ENCODE measurements around the gene PUS3.

The PUS3 gene

DNA sequence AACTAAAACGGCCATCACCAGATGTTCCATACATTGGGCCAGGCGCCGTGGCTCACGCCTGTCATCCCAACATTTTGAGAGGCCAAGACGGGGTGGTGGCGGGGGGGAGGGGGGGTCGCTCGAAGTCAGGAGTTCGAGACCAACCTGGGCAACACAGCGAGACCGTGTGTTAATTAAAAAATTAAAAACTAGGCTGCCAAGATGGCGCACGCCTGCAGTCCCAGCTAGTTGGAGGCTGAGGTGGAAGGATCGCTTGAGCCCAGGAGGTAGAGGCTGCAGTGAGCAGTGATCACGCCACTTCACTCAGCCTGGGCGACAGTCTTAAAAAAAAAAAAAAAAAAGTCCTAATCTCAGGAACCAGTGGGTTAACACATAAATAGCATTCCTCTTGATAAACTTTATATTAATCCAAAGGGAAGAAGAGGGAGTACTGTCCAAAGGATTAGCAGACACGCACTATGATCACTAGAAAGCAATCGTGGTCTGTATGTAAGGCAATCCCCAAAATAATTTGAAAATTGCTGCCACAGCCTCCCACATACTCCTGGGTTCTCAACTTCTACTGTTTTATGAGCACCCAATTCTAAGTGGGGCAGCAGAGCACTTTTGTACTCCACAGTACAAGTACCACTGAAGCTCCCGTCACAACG, 604 bp downstream of the PUS3 start:
- Histone ChIP-seq H3K79me1 (ENCODE audit: low read depth, low read length) (no peaks in the 10 kb centered on the region), H2BK5ac (ENCODE audit: low read length) (no peak overlapping the region), H4K8ac (ENCODE audit: low read depth, low read length) (no peak overlapping the region), H3K36me3 (replicated peaks in 1 of 2; ENCODE audit: control insufficient read depth in 2 of 2, insufficient read depth in 2 of 2, low read length in 2 of 2) (peaks cover 5 to 12% of the 10 kb centered on the region in 2 donors), H2BK120ac (ENCODE audit: low read depth, low read length) (no peak overlapping the region), H2BK15ac (ENCODE audit: low read length) (no peak overlapping the region), H3K23ac (ENCODE audit: low read depth, low read length, poor library complexity) (no peak overlapping the region), H3K27me3 (ENCODE audit: control insufficient read depth in 3 of 3, insufficient read depth in 3 of 3, low read depth in 1 of 3, low read length in 3 of 3) (peaks cover 3 to 9% (median 5%) of the 10 kb centered on the region in 3 experiments), H3K4ac (ENCODE audit: low read length) (no peak overlapping the region), H3K9ac (ENCODE audit: low read depth, low read length, poor library complexity) (no peak overlapping the region), H3K14ac (ENCODE audit: low read length) (no peak overlapping the region), H3K4me1 (ENCODE audit: control insufficient read depth in 2 of 2, insufficient read depth in 1 of 2, low read depth in 1 of 2, low read length in 2 of 2) (peaks cover 2 to 7% of the 10 kb centered on the region in 2 donors), H2AFZ (ENCODE audit: low read length) (peak overlapping the region; percentile 86), H2BK12ac (ENCODE audit: low read length) (no peak overlapping the region), H3K4me2 (ENCODE audit: insufficient read depth, low read length, poor library complexity, severe bottlenecking) (peak overlapping the region; percentile 54), H2AK5ac (ENCODE audit: low read depth, low read length) (no peak overlapping the region), H3K9me3 (replicated peaks in 1 of 2; ENCODE audit: control insufficient read depth in 2 of 2, insufficient read depth in 1 of 2, low read depth in 1 of 2, low read length in 2 of 2) (peaks cover 5 to 7% of the 10 kb centered on the region in 2 donors), H3K18ac (ENCODE audit: low read length) (no peak overlapping the region), H3K4me3 (ENCODE audit: low read length in 2 of 2) (peak overlapping the region; percentile 62 to 91), H3K27ac (replicated peaks; ENCODE audit: low read length) (no peak overlapping the region), H4K91ac (ENCODE audit: low read depth, low read length, poor library complexity) (no peak overlapping the region)
- whole genome bisulfite sequencing, 2 donors (ENCODE audit: extremely low coverage in 2 of 2, insufficient read length in 2 of 2, insufficient replicate concordance in 1 of 2) = no CpG with 5 or more reads among the region's 20 CpGs
- DNase-seq (ENCODE audit: low spot score) = no peak

GRCh38 chr11:125901872-125902271, 1.1 kb downstream of the PUS3 start:
- WGBS, 2 donors (ENCODE audit: extremely low coverage in 2 of 2, insufficient read length in 2 of 2, insufficient replicate concordance in 1 of 2) = no CpG with 5 or more reads among the region's 6 CpGs
- Histone ChIP-seq H2BK5ac (ENCODE audit: low read length) (no peak overlapping the region), H3K4me3 (ENCODE audit: low read length in 2 of 2) (peak overlapping the region in 1 of 2 donors; percentile 62), H2BK15ac (ENCODE audit: low read length) (no peak overlapping the region), H3K9ac (ENCODE audit: low read depth, low read length, poor library complexity) (no peak overlapping the region), H3K18ac (ENCODE audit: low read length) (no peak overlapping the region), H3K27ac (replicated peaks; ENCODE audit: low read length) (no peak overlapping the region), H2BK120ac (ENCODE audit: low read depth, low read length) (no peak overlapping the region), H3K23ac (ENCODE audit: low read depth, low read length, poor library complexity) (no peak overlapping the region), H3K14ac (ENCODE audit: low read length) (no peak overlapping the region), H2BK12ac (ENCODE audit: low read length) (no peak overlapping the region), H3K9me3 (replicated peaks in 1 of 2; ENCODE audit: control insufficient read depth in 2 of 2, insufficient read depth in 1 of 2, low read depth in 1 of 2, low read length in 2 of 2) (peaks cover 5 to 7% of the 10 kb centered on the region in 2 donors), H3K4ac (ENCODE audit: low read length) (no peak overlapping the region), H3K27me3 (ENCODE audit: control insufficient read depth in 3 of 3, insufficient read depth in 3 of 3, low read depth in 1 of 3, low read length in 3 of 3) (peaks cover 3 to 9% (median 5%) of the 10 kb centered on the region in 3 experiments), H4K8ac (ENCODE audit: low read depth, low read length) (no peak overlapping the region), H2AK5ac (ENCODE audit: low read depth, low read length) (no peak overlapping the region), H3K4me2 (ENCODE audit: insufficient read depth, low read length, poor library complexity, severe bottlenecking) (no peak overlapping the region), H3K79me1 (ENCODE audit: low read depth, low read length) (no peaks in the 10 kb centered on the region), H4K91ac (ENCODE audit: low read depth, low read length, poor library complexity) (no peak overlapping the region), H2AFZ (ENCODE audit: low read length) (no peak overlapping the region), H3K36me3 (replicated peaks in 1 of 2; ENCODE audit: control insufficient read depth in 2 of 2, insufficient read depth in 2 of 2, low read length in 2 of 2) (peaks cover 5 to 12% of the 10 kb centered on the region in 2 donors), H3K4me1 (ENCODE audit: control insufficient read depth in 2 of 2, insufficient read depth in 1 of 2, low read depth in 1 of 2, low read length in 2 of 2) (peaks cover 2 to 7% of the 10 kb centered on the region in 2 donors)
- no peak for DNase-seq (ENCODE audit: low spot score)

DNA sequence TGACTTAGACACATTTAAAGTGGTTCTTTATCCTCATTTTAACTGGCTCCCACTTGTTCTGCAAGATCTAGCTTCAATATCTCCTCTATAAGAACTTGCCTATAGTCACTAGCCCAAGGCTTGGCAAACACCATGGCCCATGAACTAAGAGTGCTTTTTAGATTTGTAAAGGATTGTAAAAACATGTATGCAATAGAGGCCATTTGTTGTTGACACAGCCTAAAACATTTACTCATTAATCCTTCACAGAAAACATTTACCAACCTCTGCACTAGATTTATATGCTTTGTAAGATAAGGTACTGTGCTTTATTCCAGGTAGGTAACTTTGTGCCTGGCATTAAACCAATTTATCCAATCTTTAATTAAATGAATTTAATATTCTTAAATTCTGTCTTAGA, 10.0 kb downstream of the PUS3 start:
- Histone ChIP-seq H3K27me3 (ENCODE audit: control insufficient read depth in 3 of 3, insufficient read depth in 3 of 3, low read depth in 1 of 3, low read length in 3 of 3) (no peaks in the 10 kb centered on the region), H2BK120ac (ENCODE audit: low read depth, low read length) (no peak overlapping the region), H3K9me3 (replicated peaks in 1 of 2; ENCODE audit: control insufficient read depth in 2 of 2, insufficient read depth in 1 of 2, low read depth in 1 of 2, low read length in 2 of 2) (peaks cover 0 to 2% of the 10 kb centered on the region in 2 donors), H2BK15ac (ENCODE audit: low read length) (no peak overlapping the region), H2BK12ac (ENCODE audit: low read length) (no peak overlapping the region), H3K18ac (ENCODE audit: low read length) (no peak overlapping the region), H3K23ac (ENCODE audit: low read depth, low read length, poor library complexity) (no peak overlapping the region), H4K91ac (ENCODE audit: low read depth, low read length, poor library complexity) (no peak overlapping the region), H3K36me3 (replicated peaks in 1 of 2; ENCODE audit: control insufficient read depth in 2 of 2, insufficient read depth in 2 of 2, low read length in 2 of 2) (peaks cover 9 to 40% of the 10 kb centered on the region in 2 donors), H2AFZ (ENCODE audit: low read length) (no peak overlapping the region), H3K79me1 (ENCODE audit: low read depth, low read length) (no peaks in the 10 kb centered on the region), H2AK5ac (ENCODE audit: low read depth, low read length) (no peak overlapping the region), H3K27ac (replicated peaks; ENCODE audit: low read length) (no peak overlapping the region), H3K4me3 (ENCODE audit: low read length in 2 of 2) (no peak overlapping the region), H3K4me2 (ENCODE audit: insufficient read depth, low read length, poor library complexity, severe bottlenecking) (no peak overlapping the region), H3K4me1 (ENCODE audit: control insufficient read depth in 2 of 2, insufficient read depth in 1 of 2, low read depth in 1 of 2, low read length in 2 of 2) (no peaks in the 10 kb centered on the region), H3K9ac (ENCODE audit: low read depth, low read length, poor library complexity) (no peak overlapping the region), H3K4ac (ENCODE audit: low read length) (no peak overlapping the region), H4K8ac (ENCODE audit: low read depth, low read length) (no peak overlapping the region), H2BK5ac (ENCODE audit: low read length) (no peak overlapping the region), H3K14ac (ENCODE audit: low read length) (no peak overlapping the region)
- DNase-seq (ENCODE audit: low spot score) = no peak

DNA sequence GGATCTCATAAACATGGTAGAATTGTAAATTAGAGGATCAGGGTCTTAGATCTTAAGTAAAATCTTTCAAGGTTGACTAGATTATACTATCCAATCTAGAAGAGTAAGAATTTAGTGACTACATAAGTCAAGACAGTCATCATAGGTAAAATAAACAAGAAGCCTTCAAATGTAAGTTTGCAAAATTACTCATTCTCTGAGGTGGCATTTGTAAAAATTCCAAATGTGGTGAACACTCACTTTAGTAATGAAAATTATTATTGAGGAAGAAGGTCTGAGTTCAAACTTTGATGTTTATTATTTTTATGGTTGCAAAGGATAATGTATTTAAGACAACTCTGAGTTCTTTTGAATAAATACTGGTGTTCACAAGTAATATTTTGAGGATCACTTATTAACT, 10.9 kb downstream of the PUS3 start:
- Histone ChIP-seq H2BK15ac (ENCODE audit: low read length) (no peak overlapping the region), H3K4me2 (ENCODE audit: insufficient read depth, low read length, poor library complexity, severe bottlenecking) (no peak overlapping the region), H3K79me1 (ENCODE audit: low read depth, low read length) (no peaks in the 10 kb centered on the region), H2AK5ac (ENCODE audit: low read depth, low read length) (no peak overlapping the region), H3K4me3 (ENCODE audit: low read length in 2 of 2) (no peak overlapping the region), H3K4ac (ENCODE audit: low read length) (no peak overlapping the region), H2BK5ac (ENCODE audit: low read length) (no peak overlapping the region), H3K27ac (replicated peaks; ENCODE audit: low read length) (no peak overlapping the region), H4K91ac (ENCODE audit: low read depth, low read length, poor library complexity) (no peak overlapping the region), H3K18ac (ENCODE audit: low read length) (no peak overlapping the region), H2AFZ (ENCODE audit: low read length) (no peak overlapping the region), H3K9me3 (replicated peaks in 1 of 2; ENCODE audit: control insufficient read depth in 2 of 2, insufficient read depth in 1 of 2, low read depth in 1 of 2, low read length in 2 of 2) (peaks cover 0 to 10% of the 10 kb centered on the region in 2 donors), H4K8ac (ENCODE audit: low read depth, low read length) (no peak overlapping the region), H3K9ac (ENCODE audit: low read depth, low read length, poor library complexity) (no peak overlapping the region), H2BK120ac (ENCODE audit: low read depth, low read length) (no peak overlapping the region), H3K27me3 (ENCODE audit: control insufficient read depth in 3 of 3, insufficient read depth in 3 of 3, low read depth in 1 of 3, low read length in 3 of 3) (no peaks in the 10 kb centered on the region), H3K23ac (ENCODE audit: low read depth, low read length, poor library complexity) (no peak overlapping the region), H3K4me1 (ENCODE audit: control insufficient read depth in 2 of 2, insufficient read depth in 1 of 2, low read depth in 1 of 2, low read length in 2 of 2) (no peaks in the 10 kb centered on the region), H2BK12ac (ENCODE audit: low read length) (no peak overlapping the region), H3K36me3 (replicated peaks in 1 of 2; ENCODE audit: control insufficient read depth in 2 of 2, insufficient read depth in 2 of 2, low read length in 2 of 2) (peaks cover 9 to 40% of the 10 kb centered on the region in 2 donors), H3K14ac (ENCODE audit: low read length) (no peak overlapping the region)
- no peak for DNase-seq (ENCODE audit: low spot score)
